OCI-LY3 (cell line): ENCODE data around the gene MDFI.
A peak's percentile ranks its signal among the peaks of the same experiment; 100 is the strongest.

Experiments used
- CTCF ChIP-seq: fragments of 200-600, 300-600 bp; sonication (generic); IDR thresholded peaks from 2 replicates; pipeline ENCODE4 v1.5.1; 2014; ENCODE audit warnings: antibody characterized with exemption, low read length, low read depth
- EZH2phosphoT487 ChIP-seq: fragments of 200-600 bp; shearing (Covaris generic); IDR thresholded peaks from 2 replicates; pipeline ENCODE4 v1.6.1; 2018; ENCODE audit warnings: antibody characterized with exemption, mixed run types, low read depth

GRCh38 chr6:41682056-41682477 lies 43.8 kb downstream of the MDFI start:
- TF ChIP-seq CTCF (peak; percentile 87), EZH2phosphoT487 (no peak)
